HCT116 (cell line): ENCODE data around the gene PDE6B. TPM values are rescaled to one million over a fixed set of nuclear protein-coding genes. Genes with fewer than 3 reads are reported as not detected.

Source experiments
- ATAC-seq: fragments of 200-7000 bp; cut with Tn5 transposase; 2 replicates; pipeline ENCODE4 v1.9.1; 2020; ENCODE audit warnings: mild to moderate bottlenecking, moderate library complexity
- BruUV-seq: library from RNA; stranded (reverse); fragments of 400-500 nt; replicated peaks from 2 replicates; lab custom pipeline; 2021; lab: Mats Ljungman, UMichigan
- CTCF ChIA-PET: fragments of 300-600 bp; sonication (Branson Sonifier 250); formaldehyde crosslinking; loops from one replicate; lab custom pipeline; 2021; ENCODE audit warnings: antibody characterized with exemption; lab: Charles Lee
- POLR2A ChIA-PET: fragments of 300-600, 350-600 bp; sonication (Branson Sonifier 250); formaldehyde crosslinking; loops from one replicate; lab custom pipeline; 2021; ENCODE audit warnings: antibody characterized with exemption; lab: Charles Lee
- RAD21 ChIA-PET, 2 experiments: fragments of 300-600 bp; sonication (Branson Sonifier 250); formaldehyde crosslinking; loops; one replicate each; lab custom pipeline; 2023; ENCODE audit warnings: low total read pairs in 2 of 2; ENCODE audit not compliant: uncharacterized antibody in 2 of 2, unreplicated experiment in 2 of 2, low non-redundant PET in 1 of 2; lab: Charles Lee
- DNase-seq: peaks from one replicate; pipeline ENCODE4 v3.0.0-alpha.2; 2010; ENCODE audit warnings: low read depth, low spot score
- H2AFZ ChIP-seq: fragments of 200-600 bp; shearing (Covaris generic), sonication (generic); 2 replicates; pipeline ENCODE4 v1.6.1; 2017; ENCODE audit warnings: low read depth, mixed run types, mixed read lengths, antibody characterized with exemption, low read length; ENCODE audit not compliant: poor library complexity, severe bottlenecking
- H3K27ac ChIP-seq: 2 replicates; pipeline ENCODE4 v1.5.1; 2012; ENCODE audit warnings: low read depth, low read length
- H3K27me3 ChIP-seq: fragments of 200-600 bp; sonication (generic); 2 replicates; pipeline ENCODE4 v1.6.1; 2016; ENCODE audit warnings: mixed run types, low read length, mixed read lengths; ENCODE audit not compliant: insufficient read depth
- H3K36me3 ChIP-seq, 2 experiments: fragments of 200-500 bp in 1 of 2; fragments of 200-600 bp in 1 of 2; sonication (Bioruptor generic) in 1 of 2; sonication (generic) in 1 of 2; 2 replicates each; pipeline versions ENCODE4 v1.5.1 to v1.6.1; 2014 to 2016; ENCODE audit warnings: low read length in 2 of 2, inconsistent platforms in 1 of 2, mixed read lengths in 1 of 2, mixed run types in 1 of 2; ENCODE audit not compliant: insufficient read depth in 2 of 2, control insufficient read depth in 1 of 2
- H3K4me1 ChIP-seq, 2 experiments: fragments of 200-600 bp in 1 of 2; sonication (generic) in 1 of 2; 2 replicates each; pipeline versions ENCODE4 v1.5.1 to v1.6.1; 2012 to 2017; ENCODE audit warnings: low read length in 2 of 2, inconsistent platforms in 1 of 2, mild to moderate bottlenecking in 1 of 2, mixed read lengths in 1 of 2, mixed run types in 1 of 2, moderate library complexity in 1 of 2; ENCODE audit not compliant: insufficient read depth in 2 of 2, control insufficient read depth in 1 of 2
- H3K4me2 ChIP-seq: fragments of 200-600 bp; sonication (generic); 2 replicates; pipeline ENCODE4 v1.6.1; 2017; ENCODE audit warnings: mixed run types, low read length, mixed read lengths
- H3K4me3 ChIP-seq, 2 experiments: fragments of 200-600 bp in 1 of 2; sonication (generic) in 1 of 2; replicated peaks in 1 of 2; 2 replicates each; pipeline ENCODE4 v1.5.1; 2011 to 2016; ENCODE audit warnings: low read length in 2 of 2, control low read depth in 1 of 2, low read depth in 1 of 2, mild to moderate bottlenecking in 1 of 2, mixed read lengths in 1 of 2, mixed run types in 1 of 2
- H3K79me2 ChIP-seq: fragments of 200-600 bp; sonication (generic); 2 replicates; pipeline ENCODE4 v1.6.1; 2017; ENCODE audit warnings: mild to moderate bottlenecking, mixed run types, low read length, moderate library complexity, mixed read lengths; ENCODE audit not compliant: insufficient read depth
- H3K9ac ChIP-seq: fragments of 200-600 bp; sonication (generic); 2 replicates; pipeline ENCODE4 v1.6.1; 2016; ENCODE audit warnings: low read length, mixed read lengths
- H3K9me2 ChIP-seq: fragments of 200-600 bp; sonication (generic), shearing (Covaris generic); 2 replicates; pipeline ENCODE4 v1.6.1; 2017; ENCODE audit warnings: mixed run types, mild to moderate bottlenecking, moderate library complexity; ENCODE audit not compliant: insufficient read depth
- H3K9me3 ChIP-seq, 2 experiments: fragments of 200-500 bp in 1 of 2; fragments of 200-600 bp in 1 of 2; sonication (Bioruptor generic) in 1 of 2; sonication (generic) in 1 of 2; 2 replicates each; pipeline ENCODE4 v1.6.1; 2014 to 2017; ENCODE audit warnings: low read length in 2 of 2, mixed read lengths in 2 of 2, inconsistent platforms in 1 of 2, low read depth in 1 of 2, mild to moderate bottlenecking in 1 of 2, mixed run types in 1 of 2, moderate library complexity in 1 of 2; ENCODE audit not compliant: control insufficient read depth in 1 of 2, insufficient read depth in 1 of 2
- H4K20me1 ChIP-seq: fragments of 200-600 bp; sonication (generic), shearing (Covaris generic); 2 replicates; pipeline ENCODE4 v1.6.1; 2017; ENCODE audit warnings: mixed run types, mild to moderate bottlenecking, moderate library complexity; ENCODE audit not compliant: insufficient read depth
- EZH2 ChIP-seq: fragments of 200-600 bp; sonication (generic); IDR thresholded peaks from 2 replicates; pipeline ENCODE4 v1.6.1; 2017; ENCODE audit warnings: antibody characterized with exemption, mixed run types
- ZBTB33 ChIP-seq: IDR thresholded peaks from 2 replicates; pipeline ENCODE4 v1.6.1; 2011; ENCODE audit warnings: mild to moderate bottlenecking, low read length, moderate library complexity; ENCODE audit not compliant: insufficient replicate concordance; ENCODE audit errors: extremely low read depth
- ZFX ChIP-seq: fragments of 450-650 bp; IDR thresholded peaks from 2 replicates; pipeline ENCODE4 v1.6.1; 2017
- intact Hi-C: fragments of 100-400 bp; cut with micrococcal nuclease; formaldehyde crosslinking; loops from 2 replicates; pipeline ENCODE4 v1.10.0; 2022
- total RNA-seq: library from RNA; stranded (reverse); gene quantifications from one replicate; pipeline ENCODE4 v1.2.1, GENCODE V29; 2021; ENCODE audit not compliant: unreplicated experiment

The PDE6B gene
- total RNA-seq, 1 experiment from 2014 or later = not detected

- Histone ChIP-seq H3K4me1 (peaks cover 23 to 54% of the 10 kb centered on the region in 2 experiments), H2AFZ (no peak overlapping the region), H3K4me3 (peak overlapping the region; percentile 77 to 91), H3K79me2 (peaks cover 26% of the 10 kb centered on the region), H3K9me3 (no peaks in the 10 kb centered on the region), H3K4me2 (peak overlapping the region; percentile 93), H3K36me3 (peaks cover 10 to 24% of the 10 kb centered on the region in 2 experiments), H4K20me1 (no peaks in the 10 kb centered on the region), H3K27ac (peak overlapping the region; percentile 90), H3K9ac (peak overlapping the region; percentile 95), H3K27me3 (no peaks in the 10 kb centered on the region), H3K9me2 (no peaks in the 10 kb centered on the region)
- ATAC-seq (peak; percentile 9), DNase-seq (no peak)
- ChIA-PET POLR2A (no interaction called here), CTCF (interaction anchor here (0.9 to 1.6 kb wide), 2 partner anchors 9 to 12 kb away, joined by 3 to 14 read pairs; no protein-coding TSS in a partner anchor), RAD21 (no interaction called here)
- intact Hi-C loops = loop anchor here (10.0 kb wide), 1 partner anchor 200 kb away; no protein-coding TSS in a partner anchor
- BruUV-seq = no TSS peak
- TF ChIP-seq EZH2 (no peak), ZFX (peak; percentile 86), ZBTB33 (no peak)
Measured at GRCh38 chr4:675036-675882, 49.9 kb downstream of the PDE6B start.
